ENCODE measurements around the gene DQX1. TPM values are rescaled to one million over a fixed set of nuclear protein-coding genes. Genes with fewer than 3 reads are reported as not detected.
"Not testable (repeated sequence)": the region's sequence is repeated elsewhere in the genome, so short reads cannot be mapped to it uniquely, and the experiment has no call there.

Gene DQX1
- polyA plus RNA-seq, 2 donors = 3.4 to 7.3 TPM

DNA sequence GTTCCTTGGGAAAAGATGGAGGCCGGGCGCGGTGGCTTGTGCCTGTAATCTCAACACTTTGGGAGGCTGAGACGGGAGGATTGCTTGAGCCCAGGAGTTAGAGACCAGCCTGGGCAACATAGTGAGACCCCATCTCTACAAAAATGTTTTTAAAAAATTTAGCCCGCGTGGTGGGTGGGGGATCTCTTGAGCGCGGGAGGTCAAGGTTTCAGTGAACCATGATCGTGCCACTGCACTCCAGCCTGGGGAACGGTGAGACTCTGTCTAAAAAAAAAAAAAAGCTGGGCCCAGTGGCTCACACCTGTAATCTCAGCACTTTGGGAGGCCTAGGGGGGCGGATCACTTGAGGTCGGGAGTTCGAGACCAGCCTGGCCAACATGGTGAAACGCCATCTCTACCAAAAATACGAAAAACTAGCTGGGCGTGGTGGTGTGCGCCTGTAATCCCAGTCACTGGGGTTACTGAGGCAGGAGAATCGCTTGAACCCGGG lies 42.3 kb downstream of the DQX1 start:
- 72 to 81% methylated on average over 19 of the region's 19 CpGs for WGBS, 2 donors
- not testable (repeated sequence) for H3K36me3 ChIP-seq (ENCODE audit: control insufficient read depth in 2 of 2, insufficient read depth in 2 of 2, low read length in 1 of 2); H3K9me3 ChIP-seq (ENCODE audit: control insufficient read depth in 2 of 2, insufficient read depth in 1 of 2, low read depth in 1 of 2, low read length in 1 of 2); H3K27me3 ChIP-seq (ENCODE audit: control insufficient read depth in 1 of 2, insufficient read depth in 2 of 2, low read length in 2 of 2)
- Histone ChIP-seq H3K27ac (ENCODE audit: low read depth in 2 of 2, low read length in 1 of 2) (peak overlapping the region in 1 of 2 donors; percentile 98), H3K4me3 (ENCODE audit: low read depth in 1 of 2, low read length in 2 of 2) (peak overlapping the region in 1 of 2 donors; percentile 76), H3K4me1 (ENCODE audit: control insufficient read depth in 2 of 2, insufficient read depth in 2 of 2, low read length in 1 of 2) (peaks cover 13% of the 10 kb centered on the region in 2 donors)

DNA sequence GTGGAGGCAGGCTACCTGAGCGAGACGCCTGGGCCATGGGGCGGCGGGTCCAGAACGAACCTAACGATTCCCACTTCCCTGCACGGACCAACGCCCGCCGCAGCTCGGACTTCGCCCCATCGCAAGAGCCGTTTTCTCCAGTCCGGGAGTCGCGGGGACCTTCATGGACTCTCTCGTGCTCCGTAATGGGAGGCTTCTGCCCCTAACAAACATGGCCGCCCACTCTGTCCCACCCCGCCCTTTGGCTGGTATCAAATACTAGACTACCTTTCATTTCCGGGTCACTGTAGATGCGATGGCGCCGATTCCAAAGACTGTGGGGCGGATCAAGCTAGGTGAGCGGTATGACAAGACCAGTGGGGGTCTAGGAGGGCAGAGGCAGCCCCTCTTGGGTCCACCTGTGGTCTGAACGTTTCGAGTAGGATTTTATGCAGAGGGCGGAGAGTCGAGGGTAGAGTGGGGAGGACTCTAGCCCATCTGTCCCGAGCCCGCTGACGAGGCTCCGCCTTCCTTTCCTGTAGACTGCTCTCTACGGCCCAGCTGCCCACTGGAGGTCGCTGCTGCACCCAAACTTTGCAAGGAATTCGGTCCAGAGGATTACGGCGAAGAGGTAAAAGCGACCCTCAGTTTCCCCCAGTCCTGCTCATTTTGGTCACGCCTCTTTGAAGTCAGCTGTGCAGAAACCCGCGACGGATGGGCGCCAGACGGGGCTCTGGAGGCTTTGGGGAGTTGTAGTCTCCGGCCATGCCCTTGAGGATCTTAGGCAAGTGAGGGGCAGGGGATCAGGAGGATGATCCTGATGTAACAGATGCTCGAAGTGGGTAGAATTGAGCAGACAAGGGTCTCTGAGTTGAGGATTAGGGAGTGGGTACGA lies 43.0 kb downstream of the DQX1 start, which contains the start of the genes CCDC142 and TTC31:
Gene CCDC142 (minus strand): TSS at position 198 of the 874 bp plus-strand sequence. CDS start 161 bp downstream, at position 37.
Gene TTC31 (plus strand): TSS at position 281 of the 874 bp plus-strand sequence. CDS start 15 bp downstream, at position 296.
- peaks cover 0 to 5% of the 10 kb centered on the region in 2 donors for H3K36me3 ChIP-seq (ENCODE audit: control insufficient read depth in 2 of 2, insufficient read depth in 2 of 2, low read length in 1 of 2)
- H3K9me3 ChIP-seq (ENCODE audit: control insufficient read depth in 2 of 2, insufficient read depth in 1 of 2, low read depth in 1 of 2, low read length in 1 of 2) = no peaks in the 10 kb centered on the region

DNA sequence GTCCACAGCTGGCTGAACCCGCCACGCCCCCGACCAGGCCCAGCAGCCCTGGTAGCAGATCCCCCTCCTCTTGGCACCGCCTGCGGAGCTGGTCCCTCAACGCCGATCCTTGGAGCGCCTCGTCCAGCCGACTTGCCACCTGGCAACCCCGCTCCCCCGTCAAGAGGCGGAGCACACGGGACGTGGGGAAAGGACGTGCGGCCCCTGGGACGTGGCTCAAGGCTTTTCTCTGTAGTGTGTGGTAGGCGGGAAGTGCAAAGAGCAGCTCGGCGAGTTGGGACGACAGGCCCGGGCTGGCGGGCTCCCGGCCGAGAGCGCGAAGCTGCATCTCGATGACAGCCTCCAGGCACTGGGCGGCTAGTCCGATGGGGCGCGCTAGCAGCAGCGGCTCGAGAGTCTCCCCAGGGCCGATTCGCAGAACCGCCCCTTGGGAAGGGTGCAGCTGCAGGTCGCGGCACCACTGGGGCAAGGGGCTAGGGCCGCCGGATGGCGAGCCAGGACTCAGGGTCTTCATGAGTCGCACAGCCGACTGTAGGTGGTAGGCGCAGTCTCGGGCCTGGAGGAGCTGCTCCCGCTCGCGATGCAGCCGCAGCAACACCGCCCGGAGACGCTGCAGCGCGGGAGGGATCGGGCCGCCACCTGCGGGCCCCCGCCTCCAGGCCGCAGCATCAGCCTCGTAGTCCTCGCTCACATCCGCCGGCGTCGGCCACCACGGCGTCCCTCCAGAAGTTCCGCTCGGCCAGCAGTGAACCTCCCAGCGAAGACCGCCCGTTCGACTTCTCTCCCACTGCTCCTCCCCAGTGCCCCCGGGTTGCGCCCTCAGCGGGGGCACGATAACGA lies 43.9 kb downstream of the DQX1 start:
- Histone ChIP-seq H3K4me1 (ENCODE audit: control insufficient read depth in 2 of 2, insufficient read depth in 2 of 2, low read length in 1 of 2) (peaks cover 13% of the 10 kb centered on the region in 2 donors), H3K27ac (ENCODE audit: low read depth in 2 of 2, low read length in 1 of 2) (peak overlapping the region; percentile 81 to 98), H3K4me3 (ENCODE audit: low read depth in 1 of 2, low read length in 2 of 2) (peak overlapping the region; percentile 76 to 84), H3K9me3 (ENCODE audit: control insufficient read depth in 2 of 2, insufficient read depth in 1 of 2, low read depth in 1 of 2, low read length in 1 of 2) (no peaks in the 10 kb centered on the region), H3K36me3 (ENCODE audit: control insufficient read depth in 2 of 2, insufficient read depth in 2 of 2, low read length in 1 of 2) (peaks cover 0 to 7% of the 10 kb centered on the region in 2 donors), H3K27me3 (ENCODE audit: control insufficient read depth in 1 of 2, insufficient read depth in 2 of 2, low read length in 2 of 2) (no peaks in the 10 kb centered on the region)
- 1% methylated on average over 73 to 80 of the region's 80 CpGs for WGBS, 2 donors

More for the DNA sequence above, 43.0 kb downstream of the DQX1 start, which contains the start of the genes CCDC142 and TTC31:
- Histone ChIP-seq H3K4me1 (ENCODE audit: control insufficient read depth in 2 of 2, insufficient read depth in 2 of 2, low read length in 1 of 2) (peaks cover 13% of the 10 kb centered on the region in 2 donors), H3K4me3 (ENCODE audit: low read depth in 1 of 2, low read length in 2 of 2) (peak within 1 kb of the TSS; percentile 76 to 84), H3K27ac (ENCODE audit: low read depth in 2 of 2, low read length in 1 of 2) (peak within 1 kb of the TSS; percentile 88 to 98), H3K27me3 (ENCODE audit: control insufficient read depth in 1 of 2, insufficient read depth in 2 of 2, low read length in 2 of 2) (no peaks in the 10 kb centered on the region)
- WGBS, 2 donors = 1% methylated on average over 49 to 50 of the region's 50 CpGs

DNA sequence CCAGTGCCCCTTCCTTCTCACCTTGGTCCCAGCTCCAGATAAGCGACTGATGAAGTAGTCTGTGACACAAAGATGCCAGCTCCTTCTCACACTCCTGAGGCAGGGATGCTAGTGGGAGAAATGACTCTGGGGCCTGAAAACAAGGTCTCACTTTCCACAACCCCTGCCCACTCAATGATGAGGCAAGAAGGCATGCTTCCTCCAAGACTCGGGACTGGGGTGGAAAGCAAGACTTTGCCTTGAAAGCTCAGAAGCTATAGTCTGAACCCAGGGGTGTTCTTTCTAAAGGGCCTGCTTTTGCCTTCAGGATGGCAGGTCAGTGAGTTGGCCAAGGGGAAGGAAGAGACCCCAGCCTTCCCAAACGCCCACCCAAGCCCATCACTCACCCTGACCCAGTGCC lies 44.6 kb downstream of the DQX1 start:
- H3K4me1 ChIP-seq (ENCODE audit: control insufficient read depth in 2 of 2, insufficient read depth in 2 of 2, low read length in 1 of 2) = peaks cover 13% of the 10 kb centered on the region in 2 donors
- 46 to 54% methylated on average over 3 of the region's 3 CpGs for WGBS, 2 donors
- H3K4me3 ChIP-seq (ENCODE audit: low read depth in 1 of 2, low read length in 2 of 2) = peak overlapping the region; percentile 76 to 84
- H3K36me3 ChIP-seq (ENCODE audit: control insufficient read depth in 2 of 2, insufficient read depth in 2 of 2, low read length in 1 of 2) = peaks cover 0 to 7% of the 10 kb centered on the region in 2 donors
- no peaks in the 10 kb centered on the region for H3K27me3 ChIP-seq (ENCODE audit: control insufficient read depth in 1 of 2, insufficient read depth in 2 of 2, low read length in 2 of 2)
- H3K9me3 ChIP-seq (ENCODE audit: control insufficient read depth in 2 of 2, insufficient read depth in 1 of 2, low read depth in 1 of 2, low read length in 1 of 2) = no peaks in the 10 kb centered on the region
- no peak overlapping the region for H3K27ac ChIP-seq (ENCODE audit: low read depth in 2 of 2, low read length in 1 of 2)

DNA sequence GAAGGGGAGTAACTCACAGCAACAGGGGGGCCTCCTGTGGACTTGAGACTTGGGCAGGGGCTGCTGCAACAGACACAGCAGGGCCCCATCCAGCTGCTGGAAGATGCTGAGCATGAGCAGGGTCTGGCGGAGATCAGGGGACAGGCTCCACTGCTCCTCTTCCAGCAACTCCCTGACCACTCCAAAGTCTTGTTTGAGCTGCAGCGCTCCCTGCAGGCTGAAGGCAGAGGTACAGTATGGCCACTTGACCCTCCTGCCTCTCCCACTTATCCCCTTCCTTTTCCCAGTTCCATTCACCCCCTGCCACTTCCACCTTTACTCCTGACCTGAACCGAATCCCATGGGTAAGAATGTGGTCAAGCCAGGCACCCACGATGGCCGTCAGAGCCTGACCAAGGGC lies 51.1 kb downstream of the DQX1 start:
- 90 to 91% methylated on average over 5 of the region's 5 CpGs for WGBS, 2 donors
- peaks cover 0 to 17% of the 10 kb centered on the region in 2 donors for H3K36me3 ChIP-seq (ENCODE audit: control insufficient read depth in 2 of 2, insufficient read depth in 2 of 2, low read length in 1 of 2)
- no peak overlapping the region for H3K4me3 ChIP-seq (ENCODE audit: low read depth in 1 of 2, low read length in 2 of 2)
- H3K27me3 ChIP-seq (ENCODE audit: control insufficient read depth in 1 of 2, insufficient read depth in 2 of 2, low read length in 2 of 2) = no peaks in the 10 kb centered on the region
- no peaks in the 10 kb centered on the region for H3K9me3 ChIP-seq (ENCODE audit: control insufficient read depth in 2 of 2, insufficient read depth in 1 of 2, low read depth in 1 of 2, low read length in 1 of 2)
- H3K27ac ChIP-seq (ENCODE audit: low read depth in 2 of 2, low read length in 1 of 2) = no peak overlapping the region
- H3K4me1 ChIP-seq (ENCODE audit: control insufficient read depth in 2 of 2, insufficient read depth in 2 of 2, low read length in 1 of 2) = peaks cover 4 to 5% of the 10 kb centered on the region in 2 donors

DNA sequence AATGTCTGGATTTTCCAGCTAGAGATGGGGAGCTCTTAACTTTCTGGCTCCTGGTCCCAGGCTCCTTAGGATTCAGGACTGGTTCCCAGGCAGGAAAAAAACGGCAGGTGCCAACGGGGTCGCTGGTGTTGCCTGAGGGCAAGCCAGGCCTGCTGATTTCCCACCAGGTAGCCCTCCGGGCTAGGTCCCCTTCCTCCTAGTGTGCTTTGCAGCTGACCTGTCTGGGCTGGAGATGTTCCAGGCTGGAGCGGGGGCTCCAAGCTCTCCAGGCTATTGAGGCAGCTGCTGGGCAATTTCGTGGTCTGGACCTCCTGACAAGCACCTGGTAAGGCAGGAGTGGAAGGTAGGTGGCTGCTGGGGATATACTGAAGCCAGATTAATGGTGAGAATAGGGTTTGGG lies 51.5 kb downstream of the DQX1 start:
- H3K4me3 ChIP-seq (ENCODE audit: low read depth in 1 of 2, low read length in 2 of 2) = no peak overlapping the region
- H3K27ac ChIP-seq (ENCODE audit: low read depth in 2 of 2, low read length in 1 of 2) = no peak overlapping the region
- 91 to 94% methylated on average over 6 of the region's 6 CpGs for WGBS, 2 donors
- H3K36me3 ChIP-seq (ENCODE audit: control insufficient read depth in 2 of 2, insufficient read depth in 2 of 2, low read length in 1 of 2) = peaks cover 0 to 17% of the 10 kb centered on the region in 2 donors
- H3K4me1 ChIP-seq (ENCODE audit: control insufficient read depth in 2 of 2, insufficient read depth in 2 of 2, low read length in 1 of 2) = peaks cover 4 to 5% of the 10 kb centered on the region in 2 donors
- no peaks in the 10 kb centered on the region for H3K27me3 ChIP-seq (ENCODE audit: control insufficient read depth in 1 of 2, insufficient read depth in 2 of 2, low read length in 2 of 2)
- no peaks in the 10 kb centered on the region for H3K9me3 ChIP-seq (ENCODE audit: control insufficient read depth in 2 of 2, insufficient read depth in 1 of 2, low read depth in 1 of 2, low read length in 1 of 2)

DNA sequence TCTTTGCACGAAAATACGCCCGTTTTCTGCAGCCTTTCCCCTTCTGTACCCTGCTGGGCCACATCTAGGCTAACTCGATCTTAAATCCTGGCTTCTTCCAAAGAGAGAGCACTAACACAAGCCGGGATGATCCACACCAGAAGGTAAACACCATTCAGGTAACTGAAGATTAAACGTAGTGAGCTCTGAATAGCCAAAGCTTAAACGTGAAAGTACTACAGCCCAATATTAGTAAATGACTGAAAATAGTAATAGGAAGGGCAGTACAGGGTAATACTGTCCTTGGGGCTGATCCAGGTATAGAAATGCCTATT lies 53.1 kb downstream of the DQX1 start:
- Histone ChIP-seq H3K4me1 (ENCODE audit: control insufficient read depth in 2 of 2, insufficient read depth in 2 of 2, low read length in 1 of 2) (peaks cover 4 to 5% of the 10 kb centered on the region in 2 donors), H3K4me3 (ENCODE audit: low read depth in 1 of 2, low read length in 2 of 2) (peak overlapping the region; percentile 77 to 84), H3K36me3 (ENCODE audit: control insufficient read depth in 2 of 2, insufficient read depth in 2 of 2, low read length in 1 of 2) (peaks cover 0 to 17% of the 10 kb centered on the region in 2 donors), H3K9me3 (ENCODE audit: control insufficient read depth in 2 of 2, insufficient read depth in 1 of 2, low read depth in 1 of 2, low read length in 1 of 2) (no peaks in the 10 kb centered on the region), H3K27me3 (ENCODE audit: control insufficient read depth in 1 of 2, insufficient read depth in 2 of 2, low read length in 2 of 2) (no peaks in the 10 kb centered on the region), H3K27ac (ENCODE audit: low read depth in 2 of 2, low read length in 1 of 2) (peak overlapping the region; percentile 95 to 99)
- WGBS, 2 donors = 4 to 10% methylated on average over 7 of the region's 7 CpGs

DNA sequence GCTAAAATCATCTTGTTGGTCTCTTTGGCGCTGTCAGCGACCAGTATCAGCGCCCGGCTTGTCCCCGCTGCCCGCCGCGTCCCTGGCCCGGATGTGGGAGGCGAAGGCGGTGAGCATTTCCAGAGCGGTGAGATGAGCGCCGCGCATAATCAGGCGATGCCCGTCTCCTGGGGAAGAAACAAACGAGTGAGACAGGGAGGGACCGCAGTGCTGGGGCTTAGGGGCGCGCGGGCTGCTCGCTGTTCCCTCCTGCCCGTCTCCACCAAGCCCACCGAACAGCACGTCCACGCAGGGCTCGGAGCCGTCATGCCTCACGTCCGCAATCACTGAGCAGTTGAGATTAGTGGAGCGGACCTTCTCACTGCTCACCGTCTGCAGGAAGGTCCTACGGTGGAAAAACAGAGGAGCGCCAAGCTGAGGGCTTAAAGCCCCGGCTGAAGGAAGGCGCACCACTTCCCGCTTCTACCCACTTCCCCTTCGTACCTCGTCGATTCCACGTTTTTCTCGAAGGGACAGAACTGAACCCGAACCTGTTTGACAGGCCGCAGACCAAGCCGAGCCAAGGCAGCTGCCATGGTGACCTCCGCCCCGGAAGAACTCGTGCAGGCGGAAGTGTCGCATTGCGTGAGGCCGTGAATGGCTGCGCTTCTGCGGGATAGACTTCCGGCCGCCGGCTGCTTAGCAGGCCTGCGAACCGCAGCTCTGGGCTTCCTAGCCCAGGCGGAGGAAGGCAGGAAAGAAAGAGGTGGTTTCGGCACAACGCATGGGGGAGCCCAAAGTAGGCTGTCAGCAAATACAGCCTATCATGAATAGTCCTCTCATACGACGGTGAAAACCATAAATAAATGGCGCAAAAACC lies 53.7 kb downstream of the DQX1 start, which contains the start of gene MRPL53:
Gene MRPL53 (minus strand): TSS at position 595 of the 859 bp plus-strand sequence. CDS start 20 bp downstream, at position 575.
- Histone ChIP-seq H3K27ac (ENCODE audit: low read depth in 2 of 2, low read length in 1 of 2) (peak within 1 kb of the TSS; percentile 95 to 99), H3K4me3 (ENCODE audit: low read depth in 1 of 2, low read length in 2 of 2) (peak within 1 kb of the TSS; percentile 77 to 84), H3K27me3 (ENCODE audit: control insufficient read depth in 1 of 2, insufficient read depth in 2 of 2, low read length in 2 of 2) (no peaks in the 10 kb centered on the region), H3K4me1 (ENCODE audit: control insufficient read depth in 2 of 2, insufficient read depth in 2 of 2, low read length in 1 of 2) (peaks cover 4 to 5% of the 10 kb centered on the region in 2 donors), H3K36me3 (ENCODE audit: control insufficient read depth in 2 of 2, insufficient read depth in 2 of 2, low read length in 1 of 2) (peaks cover 0 to 14% of the 10 kb centered on the region in 2 donors), H3K9me3 (ENCODE audit: control insufficient read depth in 2 of 2, insufficient read depth in 1 of 2, low read depth in 1 of 2, low read length in 1 of 2) (no peaks in the 10 kb centered on the region)
- WGBS, 2 donors = 0 to 1% methylated on average over 66 of the region's 66 CpGs
